Keratinocyte (primary cell): ENCODE measurements around the gene STK33. TPM values are rescaled to one million over a fixed set of nuclear protein-coding genes. Genes with fewer than 3 reads are reported as not detected.

Experiments used
- DNase-seq: peaks from one replicate; pipeline ENCODE4 v3.0.0-alpha.2; 2011; ENCODE audit warnings: low read depth, missing footprints, low spot score
- FAIRE-seq: peaks from 2 replicates; lab custom pipeline; 2011; peaks lifted over from hg19 to GRCh38; lab: Jason Lieb, UNC
- H2AFZ ChIP-seq: 2 replicates; pipeline ENCODE4 v1.6.0; 2012; ENCODE audit warnings: low read length, control low read depth, inconsistent platforms; ENCODE audit not compliant: control insufficient read depth
- H3K27ac ChIP-seq: 2 replicates; pipeline ENCODE4 v1.5.1; 2011; ENCODE audit warnings: low read length; ENCODE audit not compliant: control insufficient read depth, insufficient read depth
- H3K27me3 ChIP-seq: 3 replicates; pipeline ENCODE4 v1.6.0; 2011; ENCODE audit warnings: low read length; ENCODE audit not compliant: control insufficient read depth, insufficient read depth; ENCODE audit errors: extremely low read depth
- H3K36me3 ChIP-seq, 2 experiments: 2 replicates in 1 of 2; 3 replicates in 1 of 2; pipeline ENCODE4 v1.5.1; 2011; ENCODE audit warnings: low read length in 2 of 2, mild to moderate bottlenecking in 1 of 2; ENCODE audit not compliant: control insufficient read depth in 2 of 2, insufficient read depth in 2 of 2; ENCODE audit errors: extremely low read depth in 1 of 2
- H3K4me1 ChIP-seq: 3 replicates; pipeline ENCODE4 v1.5.1; 2011; ENCODE audit warnings: low read length; ENCODE audit not compliant: control insufficient read depth, insufficient read depth; ENCODE audit errors: extremely low read depth
- H3K4me2 ChIP-seq: 3 replicates; pipeline ENCODE4 v1.6.0; 2011; ENCODE audit warnings: low read depth, low read length; ENCODE audit not compliant: control insufficient read depth, insufficient read depth; ENCODE audit errors: extremely low read depth
- H3K4me3 ChIP-seq, 3 experiments: fragments of 200-600 bp in 1 of 3; sonication (generic) in 1 of 3; 2 replicates in 2 of 3; 3 replicates in 1 of 3; pipeline ENCODE4 v1.5.1; 2011 to 2016; ENCODE audit warnings: low read length in 3 of 3, mild to moderate bottlenecking in 3 of 3, control low read depth in 2 of 3, inconsistent platforms in 1 of 3, low read depth in 1 of 3, mixed read lengths in 1 of 3, mixed run types in 1 of 3, moderate library complexity in 1 of 3; ENCODE audit not compliant: control insufficient read depth in 2 of 3, insufficient read depth in 2 of 3; ENCODE audit errors: extremely low read depth in 1 of 3
- H3K79me2 ChIP-seq: 2 replicates; pipeline ENCODE4 v1.6.0; 2012; ENCODE audit warnings: low read length; ENCODE audit not compliant: control insufficient read depth, insufficient read depth
- H3K9ac ChIP-seq: 3 replicates; pipeline ENCODE4 v1.6.0; 2011; ENCODE audit warnings: low read length; ENCODE audit not compliant: control insufficient read depth, insufficient read depth; ENCODE audit errors: extremely low read depth
- H3K9me1 ChIP-seq: 3 replicates; pipeline ENCODE4 v1.6.0; 2011; ENCODE audit warnings: low read length; ENCODE audit not compliant: control insufficient read depth, insufficient read depth; ENCODE audit errors: extremely low read depth
- H3K9me3 ChIP-seq: 2 replicates; pipeline ENCODE4 v1.5.1; 2012; ENCODE audit warnings: low read depth, low read length; ENCODE audit not compliant: control insufficient read depth
- H4K20me1 ChIP-seq: 3 replicates; pipeline ENCODE4 v1.6.0; 2011; ENCODE audit warnings: low read length; ENCODE audit not compliant: control insufficient read depth, insufficient read depth; ENCODE audit errors: extremely low read depth
- EZH2 ChIP-seq: IDR thresholded peaks from one replicate; pipeline ENCODE4 v1.6.1; 2012; ENCODE audit warnings: inconsistent platforms, mild to moderate bottlenecking, low read length, moderate library complexity
- dilution Hi-C: fragments of 300-500 bp; cut with MboI; formaldehyde crosslinking; loops from one replicate; pipeline ENCODE4 v1.7.0; 2020; ENCODE audit warnings: low sequenced_read_pairs; ENCODE audit not compliant: extremely low pct_ligation_motif_present
- polyA plus RNA-seq, 5 experiments: library from polyadenylated mRNA; depleted of rRNA in 3 of 5; stranded (reverse) in 3 of 5; stranded (forward) in 1 of 5; unstranded in 1 of 5; fragments of >200 nt; gene quantifications; 1 replicate in 1 of 5; 2 replicates in 3 of 5; 3 replicates in 1 of 5; pipeline versions ENCODE4 v1.2.1 to v1.2.3, GENCODE V29; 2011 to 2012; ENCODE audit warnings: missing spikeins in 2 of 5, low read depth in 1 of 5, low replicate concordance in 1 of 5
- TF ChIP-seq, protein P1 (sequence below), 3 experiments: IDR thresholded peaks in 1 of 3; conservative IDR thresholded peaks in 1 of 3; optimal IDR thresholded peaks in 1 of 3; 2 replicates in 2 of 3; 3 replicates in 1 of 3; pipeline versions ENCODE3 to v1.5.1; 2011; ENCODE audit warnings: low read length in 3 of 3, mild to moderate bottlenecking in 3 of 3, moderate library complexity in 2 of 3, control low read depth in 1 of 3, inconsistent platforms in 1 of 3; ENCODE audit not compliant: insufficient read depth in 2 of 3; ENCODE audit errors: extremely low read depth in 1 of 3

The STK33 gene
- polyA plus RNA-seq, 1 donor (not counting 4 experiments of a cell fraction or from before 2014, with no cell fraction given) = 0.05 TPM

DNA sequence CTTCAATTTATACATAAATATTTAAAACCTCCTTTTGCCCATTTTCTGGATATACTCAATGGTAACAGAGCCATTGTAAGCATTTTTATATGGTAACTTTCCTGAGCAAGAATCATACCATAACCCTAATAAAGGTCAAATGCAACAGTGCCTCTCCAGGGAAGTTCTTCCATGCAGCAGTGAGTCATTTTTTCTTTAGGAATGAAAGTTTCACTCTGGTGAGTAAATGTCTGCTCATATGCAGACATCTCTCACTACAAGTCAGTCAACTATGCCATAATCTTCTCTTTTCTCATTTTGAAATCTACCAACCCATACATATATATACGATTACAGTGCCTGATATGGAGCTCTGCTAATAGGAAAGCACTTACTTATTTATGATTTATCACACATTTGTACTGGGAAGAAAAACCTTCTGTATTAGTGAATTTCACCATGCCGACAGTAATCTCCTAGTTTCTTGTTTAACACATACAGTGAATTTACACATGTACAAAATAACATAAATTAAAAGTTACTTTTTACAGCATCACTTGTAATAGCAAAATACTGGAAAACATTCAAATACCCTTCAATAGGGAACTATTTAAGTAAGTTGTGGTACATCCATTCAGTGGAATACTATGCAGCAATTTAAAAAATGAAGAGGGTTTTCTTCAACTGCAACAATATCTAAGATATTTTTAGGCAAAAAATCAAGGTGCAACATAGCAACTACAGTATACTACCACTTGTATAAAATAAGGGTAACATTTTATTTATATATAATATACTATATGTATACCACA, 16.0 kb downstream of the STK33 start:
- dilution Hi-C loops = no loop called here
- H3K4me2 ChIP-seq = no peak overlapping the region

DNA sequence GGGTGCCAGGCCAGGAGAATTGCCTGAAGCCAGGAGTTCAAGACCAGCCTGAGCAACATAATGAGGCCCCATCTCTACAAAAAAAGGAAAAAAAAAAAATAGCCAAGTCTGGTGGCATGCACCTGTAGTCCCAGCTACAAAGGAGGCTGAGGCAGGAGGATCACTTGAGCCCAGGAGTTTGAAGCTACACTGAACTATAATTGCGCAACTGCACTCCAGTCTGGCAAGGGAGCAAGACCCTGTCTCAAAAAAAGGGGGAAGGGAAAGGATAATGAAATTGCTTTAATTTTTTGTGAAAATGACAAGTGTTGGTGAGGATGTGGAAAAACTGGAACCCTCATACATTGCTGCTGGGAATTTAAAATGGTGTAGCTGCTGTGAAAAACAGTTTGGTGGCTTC, 19.2 kb downstream of the STK33 start:
- H3K4me1 ChIP-seq = no peaks in the 10 kb centered on the region
- H3K36me3 ChIP-seq = no peaks in the 10 kb centered on the region
- no peak overlapping the region for H3K4me3 ChIP-seq
- H4K20me1 ChIP-seq = no peaks in the 10 kb centered on the region
- no peak overlapping the region for H3K4me2 ChIP-seq
- no peak for DNase-seq
- H3K9me1 ChIP-seq = no peaks in the 10 kb centered on the region
- no peaks in the 10 kb centered on the region for H3K79me2 ChIP-seq
- no peak for TF ChIP-seq EZH2
- TF ChIP-seq, protein P1, sequence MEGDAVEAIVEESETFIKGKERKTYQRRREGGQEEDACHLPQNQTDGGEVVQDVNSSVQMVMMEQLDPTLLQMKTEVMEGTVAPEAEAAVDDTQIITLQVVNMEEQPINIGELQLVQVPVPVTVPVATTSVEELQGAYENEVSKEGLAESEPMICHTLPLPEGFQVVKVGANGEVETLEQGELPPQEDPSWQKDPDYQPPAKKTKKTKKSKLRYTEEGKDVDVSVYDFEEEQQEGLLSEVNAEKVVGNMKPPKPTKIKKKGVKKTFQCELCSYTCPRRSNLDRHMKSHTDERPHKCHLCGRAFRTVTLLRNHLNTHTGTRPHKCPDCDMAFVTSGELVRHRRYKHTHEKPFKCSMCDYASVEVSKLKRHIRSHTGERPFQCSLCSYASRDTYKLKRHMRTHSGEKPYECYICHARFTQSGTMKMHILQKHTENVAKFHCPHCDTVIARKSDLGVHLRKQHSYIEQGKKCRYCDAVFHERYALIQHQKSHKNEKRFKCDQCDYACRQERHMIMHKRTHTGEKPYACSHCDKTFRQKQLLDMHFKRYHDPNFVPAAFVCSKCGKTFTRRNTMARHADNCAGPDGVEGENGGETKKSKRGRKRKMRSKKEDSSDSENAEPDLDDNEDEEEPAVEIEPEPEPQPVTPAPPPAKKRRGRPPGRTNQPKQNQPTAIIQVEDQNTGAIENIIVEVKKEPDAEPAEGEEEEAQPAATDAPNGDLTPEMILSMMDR (optimal IDR thresholded peaks at IDR 0.05 in 1 of 3, IDR thresholded peaks at IDR 0.05 in 1 of 3, conservative IDR thresholded peaks at IDR 0.05 in 1 of 3; ENCODE audit: extremely low read depth in 1 of 3, insufficient read depth in 2 of 3, low read length in 3 of 3) = no peak
- dilution Hi-C loops = loop anchor here (25.0 kb wide), 1 partner anchor 362 kb away; no protein-coding TSS in a partner anchor
- FAIRE-seq = no peak
- H3K9me3 ChIP-seq = no peaks in the 10 kb centered on the region
- H3K27ac ChIP-seq = no peak overlapping the region
- no peaks in the 10 kb centered on the region for H3K27me3 ChIP-seq
- no peak overlapping the region for H2AFZ ChIP-seq
- H3K9ac ChIP-seq = no peak overlapping the region

More for the DNA sequence above, 16.0 kb downstream of the STK33 start:
- H3K9ac ChIP-seq = no peak overlapping the region
- H3K4me3 ChIP-seq = no peak overlapping the region
- DNase-seq (no peak), FAIRE-seq (no peak)
- H3K79me2 ChIP-seq = no peaks in the 10 kb centered on the region
- no peaks in the 10 kb centered on the region for H3K9me3 ChIP-seq
- H3K4me1 ChIP-seq = no peaks in the 10 kb centered on the region
- TF ChIP-seq, protein P1 (optimal IDR thresholded peaks at IDR 0.05 in 1 of 3, IDR thresholded peaks at IDR 0.05 in 1 of 3, conservative IDR thresholded peaks at IDR 0.05 in 1 of 3; ENCODE audit: extremely low read depth in 1 of 3, insufficient read depth in 2 of 3, low read length in 3 of 3) = no peak
- TF ChIP-seq EZH2 = no peak
- H3K36me3 ChIP-seq = no peaks in the 10 kb centered on the region
- no peaks in the 10 kb centered on the region for H3K27me3 ChIP-seq
- no peaks in the 10 kb centered on the region for H3K9me1 ChIP-seq
- no peaks in the 10 kb centered on the region for H4K20me1 ChIP-seq
- no peak overlapping the region for H3K27ac ChIP-seq
- no peak overlapping the region for H2AFZ ChIP-seq
